NCI-H128 (cell line): ENCODE data around the gene CDK18.
A peak's percentile ranks its signal among the peaks of the same experiment; 100 is the strongest.
"Not testable (repeated sequence)": the region's sequence is repeated elsewhere in the genome, so short reads cannot be mapped to it uniquely, and the experiment has no call there.

Experiments used
- DNase-seq: peaks from one replicate; lab custom pipeline; 2025; ENCODE audit not compliant: unreplicated experiment; lab: John Stamatoyannopoulos, UW

The CDK18 gene

DNA sequence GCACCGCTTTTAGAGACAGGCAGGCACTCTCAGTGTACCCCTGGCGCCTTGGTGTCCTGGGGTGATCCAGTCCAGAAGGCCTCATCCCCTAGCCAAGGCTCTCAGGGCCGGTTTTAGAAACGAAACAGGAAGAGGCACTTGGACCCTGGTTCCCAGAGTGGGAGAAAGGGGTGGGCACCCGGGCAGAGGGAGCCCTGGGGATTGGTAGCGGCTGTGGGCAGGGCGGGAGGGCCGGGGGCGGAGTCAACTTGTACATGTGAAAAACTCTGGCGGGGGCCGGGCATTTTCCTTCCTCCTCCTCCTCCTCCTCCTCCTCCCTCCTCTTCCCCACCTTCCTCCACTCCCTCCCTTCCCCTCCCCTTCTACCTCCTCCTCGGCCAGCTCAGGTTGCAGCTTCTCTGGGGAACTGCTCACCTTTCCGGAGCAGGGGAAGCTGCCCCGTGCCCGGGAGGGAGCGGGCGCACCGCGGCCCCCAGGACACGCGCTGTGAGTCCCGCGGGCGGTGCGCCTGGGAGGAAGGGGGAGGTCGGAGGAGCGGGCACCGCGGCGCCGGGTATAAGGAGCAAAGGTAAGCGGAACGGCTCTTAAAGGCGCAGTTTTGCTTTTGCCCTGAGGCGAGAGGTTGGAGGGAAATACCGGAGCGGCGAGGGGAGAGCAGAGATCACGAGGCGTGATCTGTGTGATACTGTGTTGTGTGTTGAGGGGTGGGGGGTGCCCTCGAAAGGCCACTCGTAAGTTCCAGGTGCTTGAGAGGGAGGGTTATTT lies at the start of gene CDK18:
CDK18 (plus strand) TSS at position 359 of the 765 bp plus-strand sequence. CDS start 18,499 bp downstream, outside the sequence.
- DNase-seq: peak; percentile 25

DNA sequence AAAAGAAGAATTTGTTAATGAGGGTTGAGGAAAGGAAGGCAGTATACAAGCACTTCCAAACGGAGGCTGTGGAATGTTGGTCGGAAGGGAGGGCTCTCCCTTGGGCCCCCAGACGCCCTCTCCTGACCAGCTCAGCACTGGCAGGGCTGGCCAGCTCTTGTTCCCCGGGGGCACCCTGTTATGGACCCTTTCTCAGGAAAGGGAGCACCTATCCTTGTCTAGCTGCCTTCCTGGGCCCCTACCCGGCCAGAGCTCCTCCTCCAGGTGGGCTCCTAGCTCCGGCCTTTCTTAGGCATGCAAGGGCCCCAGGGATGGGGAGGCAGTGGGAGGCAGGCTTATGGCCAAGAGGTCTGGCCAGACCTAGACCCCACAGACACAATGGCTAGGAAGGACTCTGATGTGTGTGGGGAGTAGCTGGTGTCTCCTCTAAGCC lies 49.5 kb upstream of the CDK18 start:
- DNase-seq: no peak

DNA sequence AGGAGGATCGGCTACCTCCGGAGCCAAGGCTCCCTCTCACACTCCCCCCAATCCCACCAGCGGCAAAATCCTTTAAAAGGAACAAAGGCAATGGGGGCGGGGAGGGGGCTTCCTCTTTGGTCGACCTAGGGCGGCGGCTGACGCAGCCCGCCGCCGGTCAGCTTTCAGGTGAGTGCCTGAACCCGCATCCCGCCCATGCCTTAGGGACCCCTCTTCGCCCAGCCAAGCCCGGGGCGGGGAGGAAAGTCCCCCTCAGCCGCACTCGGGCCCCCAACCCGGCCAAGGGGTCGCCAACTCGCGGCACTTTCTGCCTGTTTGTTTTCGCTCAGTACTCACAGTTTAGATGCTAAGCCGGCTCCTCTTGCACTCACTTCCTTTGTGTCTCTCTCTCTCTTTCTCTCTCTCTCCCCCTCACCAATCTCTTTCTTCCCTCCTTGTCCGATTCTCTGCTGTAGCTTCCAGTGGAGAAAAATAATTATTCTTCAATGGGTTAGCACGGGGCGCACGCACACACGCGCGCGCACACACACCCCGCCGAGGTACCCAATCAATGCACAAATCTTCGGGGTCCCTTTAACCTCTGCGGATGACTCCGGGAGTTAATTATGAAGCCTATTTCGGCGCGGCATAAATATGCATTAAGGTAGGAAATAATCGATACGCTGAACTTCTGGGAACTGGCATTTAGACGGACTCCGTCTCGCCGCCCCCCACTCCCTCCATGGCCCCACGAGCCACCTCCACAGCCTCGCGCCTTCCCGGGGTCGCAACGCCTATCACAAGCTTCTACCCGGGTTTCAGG lies 48.7 kb upstream of the CDK18 start, which contains the start of gene BLACAT1:
BLACAT1 (minus strand) TSS at position 465 of the 802 bp plus-strand sequence.
- no peak for DNase-seq

DNA sequence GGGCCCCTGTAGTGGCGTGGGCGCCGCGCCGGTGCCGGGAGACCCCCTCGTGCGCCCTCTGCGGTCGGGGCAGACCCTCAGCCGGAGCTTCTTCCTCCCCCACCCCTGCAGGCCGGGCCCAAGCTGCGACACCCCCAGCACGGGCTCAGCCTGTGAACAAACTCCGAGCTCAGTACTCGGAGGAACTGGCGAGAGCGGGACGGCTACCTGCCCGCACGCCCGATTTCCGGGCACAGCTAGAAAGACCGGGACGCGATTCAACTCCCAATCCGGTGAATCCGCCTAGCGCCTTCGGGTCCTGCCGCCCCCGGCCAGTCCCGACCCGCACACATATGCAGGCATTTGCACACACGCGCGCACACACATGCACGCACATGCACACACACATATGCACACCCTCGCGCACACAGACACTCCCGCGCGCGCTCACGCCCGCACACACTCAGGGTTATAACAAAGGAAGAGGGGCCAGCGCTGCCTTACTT lies 48.0 kb upstream of the CDK18 start:
- DNase-seq: no peak

DNA sequence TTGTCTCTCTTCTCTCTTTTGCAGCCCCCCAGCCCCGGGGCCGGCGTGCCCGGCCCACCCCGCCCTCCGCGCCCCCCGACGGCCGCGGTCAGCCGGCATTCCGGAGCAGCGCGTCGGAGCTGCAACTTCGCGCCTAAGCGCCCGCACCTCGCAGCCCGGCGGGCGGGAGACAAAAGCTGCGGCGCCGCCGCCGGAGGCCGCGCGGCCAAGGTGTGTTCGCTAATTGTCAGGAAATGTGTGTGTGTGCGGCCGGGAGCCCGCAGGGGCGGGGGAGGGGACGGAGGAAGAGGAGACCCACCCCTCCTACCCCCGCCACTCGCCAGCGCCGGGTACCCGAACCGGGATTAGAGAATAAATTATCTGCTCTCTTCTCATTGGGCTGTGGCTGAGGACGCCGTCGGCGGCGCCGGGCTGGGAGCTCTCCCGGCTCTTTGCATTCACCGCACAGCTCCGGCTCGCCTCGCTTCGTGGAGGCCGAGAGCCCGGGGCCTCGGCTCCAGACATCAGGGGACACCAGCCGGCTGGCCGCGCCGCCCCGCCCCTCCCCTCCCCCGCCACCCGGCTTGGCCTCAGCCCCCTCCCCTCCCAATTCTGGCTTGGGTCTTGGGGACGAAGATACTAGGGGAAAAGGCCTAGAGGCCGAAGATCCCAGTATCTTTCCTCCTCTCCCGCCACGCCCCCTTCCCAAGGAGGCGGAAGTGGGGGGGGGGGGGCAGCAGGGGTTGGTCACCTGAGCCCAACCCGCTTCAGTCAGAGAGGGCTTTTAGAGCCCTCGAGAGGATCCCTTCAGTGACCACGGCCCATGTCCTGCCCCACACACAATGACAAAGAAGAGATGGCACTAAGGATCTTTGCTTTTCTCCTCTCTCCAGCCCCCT lies 47.4 kb upstream of the CDK18 start:
- DNase-seq: peak; percentile 66

DNA sequence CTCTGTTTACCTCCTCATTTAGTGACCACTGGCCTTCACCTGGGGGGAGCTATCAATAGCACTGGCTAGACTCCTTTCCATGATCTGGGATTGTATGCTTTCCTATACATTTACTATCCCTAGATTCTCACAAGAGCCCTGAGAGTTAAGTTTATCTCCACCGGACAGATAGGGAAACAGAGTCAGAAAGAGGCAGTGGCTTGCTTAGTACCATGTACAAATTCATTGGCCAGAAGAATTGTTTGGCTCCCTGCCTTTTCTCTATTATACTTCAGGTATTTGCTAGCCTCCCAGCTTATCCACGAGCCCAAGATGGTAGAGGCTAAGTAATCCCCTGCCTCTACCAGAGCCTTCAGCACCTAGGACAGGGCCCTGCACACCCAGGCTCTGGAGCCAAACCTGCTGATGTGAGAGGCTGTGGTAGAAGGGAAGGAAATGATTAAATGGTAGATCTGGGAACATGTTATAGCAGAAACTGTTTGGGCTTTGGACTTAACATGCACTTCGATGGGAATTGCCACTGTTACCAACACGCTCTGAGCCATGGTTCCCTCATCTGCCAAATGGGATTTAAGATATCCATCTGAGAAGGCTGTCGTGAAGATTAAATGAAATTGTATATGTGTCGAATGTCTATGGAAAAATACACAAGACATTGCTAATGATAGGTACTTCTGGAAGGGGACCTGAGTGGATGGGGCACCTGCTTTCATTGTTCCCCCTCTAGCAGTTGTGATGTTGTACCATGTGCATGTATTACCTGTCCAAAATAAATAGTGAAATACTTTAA lies 45.5 kb upstream of the CDK18 start:
- DNase-seq: no peak

DNA sequence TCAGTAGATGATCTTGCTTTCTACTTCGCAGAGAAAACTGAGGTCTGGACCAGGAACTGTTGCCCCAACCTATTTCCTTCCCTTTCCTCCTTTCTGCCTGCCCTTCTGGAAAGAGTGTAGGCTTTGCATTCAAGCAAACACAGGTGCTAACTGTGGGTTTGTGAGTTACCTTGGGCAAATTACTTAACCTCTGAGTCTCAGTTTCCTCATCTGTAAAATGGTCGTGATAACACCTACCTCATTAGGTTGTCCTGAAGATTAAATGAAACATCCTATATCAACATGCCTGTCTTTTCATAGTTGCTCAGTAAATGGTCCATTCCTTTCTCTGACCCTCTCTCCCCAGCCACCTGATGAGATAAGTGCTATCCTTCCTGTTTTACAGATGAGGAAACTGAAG lies 39.1 kb upstream of the CDK18 start:
- DNase-seq: no peak

DNA sequence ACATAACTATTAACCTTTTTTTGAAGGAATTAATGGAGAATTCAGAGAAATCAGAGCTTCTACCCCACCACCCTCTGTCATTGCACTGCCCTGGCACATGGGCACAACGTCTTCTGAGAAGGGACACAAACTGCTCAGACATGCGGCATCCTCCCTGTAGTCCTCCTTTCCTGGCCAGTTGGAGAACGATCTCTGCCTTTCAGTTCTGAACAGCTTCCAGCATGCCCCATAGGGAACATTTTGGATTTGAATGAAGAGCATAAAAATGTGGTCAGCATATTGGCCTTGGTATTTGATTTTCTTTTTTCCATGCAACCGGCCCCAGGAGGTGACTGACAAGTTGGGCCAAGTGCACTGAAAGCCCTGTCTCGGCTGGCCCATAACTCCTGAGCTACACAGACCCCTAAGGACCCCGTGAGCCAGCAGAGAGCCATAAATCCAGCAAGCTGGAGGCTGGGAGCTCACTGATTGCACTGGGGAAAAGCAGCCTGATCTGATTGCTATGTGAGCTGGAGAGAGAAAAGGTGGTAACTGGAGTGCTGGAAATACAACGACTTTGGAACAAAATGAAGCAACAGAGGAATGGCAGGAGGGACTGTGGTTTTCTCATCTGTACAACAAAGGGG lies 37.8 kb upstream of the CDK18 start:
- no peak for DNase-seq

DNA sequence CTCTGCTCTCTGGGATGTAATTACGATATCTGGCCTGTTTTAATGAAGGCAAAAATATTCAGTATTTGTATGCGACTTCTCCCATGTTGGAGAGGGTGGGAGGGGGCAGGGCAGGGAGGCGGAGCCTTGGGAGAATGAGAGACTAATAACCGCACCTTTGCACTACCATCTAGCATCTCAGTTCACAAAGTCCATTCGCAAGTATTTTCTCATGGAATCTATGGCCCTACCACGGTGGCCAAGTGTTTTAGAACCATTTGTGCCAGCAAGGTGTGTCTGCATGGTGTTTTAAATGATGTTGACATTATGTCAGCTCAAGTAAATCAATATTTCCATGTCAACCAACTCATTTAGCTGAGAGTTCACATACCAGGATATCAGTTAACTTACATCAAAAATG lies 34.3 kb upstream of the CDK18 start:
- DNase-seq: no peak

DNA sequence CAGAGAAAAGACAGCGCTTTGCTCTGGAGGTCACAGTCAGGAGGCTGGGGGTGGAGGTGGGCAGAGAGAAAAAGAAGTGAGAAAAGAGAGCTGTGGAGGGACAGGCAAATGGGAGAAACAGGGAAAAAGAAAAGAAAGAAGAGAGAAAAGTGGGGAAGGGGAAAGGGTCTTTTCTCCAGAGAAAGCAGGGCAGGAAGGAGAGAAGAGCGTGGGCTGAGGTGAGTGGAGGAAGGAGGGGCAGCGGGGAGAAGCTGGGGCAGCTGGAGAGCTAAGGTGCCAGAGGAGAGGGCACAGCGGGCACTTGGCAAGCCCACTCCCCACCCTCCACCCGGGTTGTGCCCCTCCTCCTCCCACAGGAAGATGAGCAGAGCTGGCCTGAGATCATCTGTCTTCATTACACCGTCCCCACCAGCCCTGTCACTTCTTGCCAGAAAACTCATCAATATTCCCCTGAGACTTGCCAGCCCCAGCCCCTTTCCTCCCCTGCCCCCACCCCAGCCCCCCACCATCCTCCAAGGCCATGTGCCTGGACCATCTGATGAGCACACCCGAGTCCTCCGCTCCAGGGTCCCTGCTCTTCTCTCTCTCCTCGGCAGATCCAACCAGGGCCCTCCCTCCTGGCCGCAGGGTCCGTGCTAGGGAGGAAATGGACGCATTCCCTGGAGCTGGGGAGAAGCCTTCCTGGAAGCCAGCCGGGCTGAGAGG lies 31.6 kb upstream of the CDK18 start:
- DNase-seq: no peak

DNA sequence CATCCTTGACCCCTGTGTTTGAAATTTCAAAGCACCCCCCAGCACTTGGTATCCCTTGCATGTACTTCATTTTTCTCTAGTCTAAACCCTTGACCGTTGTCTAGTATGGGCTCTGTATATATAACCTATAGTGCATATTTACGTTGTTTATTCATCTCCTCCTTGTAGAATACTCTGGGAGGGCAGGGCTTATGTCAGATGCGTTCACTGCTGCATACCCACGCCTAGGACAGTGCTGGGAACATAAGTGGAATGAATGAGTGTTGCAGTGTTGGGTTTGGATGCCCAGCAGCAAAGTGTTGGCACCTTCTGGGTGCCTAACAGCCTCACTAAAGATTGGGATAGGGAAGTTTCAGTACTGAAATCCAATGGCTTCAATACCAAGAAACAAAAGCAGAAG lies 31.0 kb upstream of the CDK18 start:
- DNase-seq: no peak

DNA sequence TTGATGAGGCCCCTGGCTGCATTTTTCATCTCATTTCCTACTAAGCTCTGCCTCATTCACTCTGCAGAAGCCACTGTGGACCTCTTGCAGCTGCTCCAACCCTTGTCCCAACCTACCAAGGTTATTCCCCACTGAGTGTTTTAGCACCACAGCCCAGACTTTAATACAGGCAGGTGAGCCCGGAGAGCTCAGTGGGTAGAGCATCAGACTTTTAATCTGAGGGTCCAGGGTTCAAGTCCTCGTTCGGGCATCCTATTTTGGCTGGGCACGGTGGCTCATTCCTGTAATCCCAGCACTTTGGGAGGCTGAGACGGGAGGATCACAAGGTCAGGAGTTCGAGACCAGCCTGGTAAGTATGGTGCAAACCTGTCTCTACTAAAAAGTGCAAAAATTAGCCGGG lies 30.5 kb upstream of the CDK18 start:
- DNase-seq: no peak

DNA sequence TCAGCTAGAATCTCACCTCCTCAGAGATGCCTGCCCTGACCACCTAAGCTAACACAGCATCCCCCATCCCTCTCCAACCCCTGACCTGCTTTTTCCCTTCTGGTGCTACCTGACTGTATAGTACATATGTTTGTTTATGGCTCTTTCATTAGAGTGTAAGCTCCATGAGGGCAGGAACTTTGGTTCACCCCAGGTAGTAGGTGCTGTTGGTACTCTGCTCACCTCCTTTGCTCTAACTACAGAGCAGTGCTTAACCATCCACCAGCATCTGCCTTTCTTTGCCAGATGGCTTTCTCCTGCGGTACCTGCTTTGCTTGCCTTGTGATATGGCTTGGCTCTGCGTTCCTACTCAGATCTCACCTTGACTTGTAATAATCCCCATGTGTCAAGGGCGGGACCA lies 29.9 kb upstream of the CDK18 start:
- DNase-seq: no peak

DNA sequence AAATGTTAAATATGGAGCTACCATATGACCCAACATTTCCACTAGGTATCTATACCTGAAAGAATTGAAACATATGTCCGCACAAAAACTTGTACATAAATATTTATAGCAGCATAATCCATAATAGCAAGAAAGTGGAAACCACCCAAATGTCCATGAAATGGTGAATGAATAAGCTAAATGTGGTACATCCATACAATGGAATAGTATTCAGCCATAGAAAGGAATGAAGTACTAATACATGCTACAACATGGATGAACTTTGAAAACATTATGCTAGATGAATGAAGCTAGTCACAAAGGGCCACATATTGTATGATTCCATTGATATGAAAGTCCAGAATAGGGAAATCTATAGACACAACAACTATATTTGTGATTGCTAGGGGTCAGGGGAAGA lies 28.6 kb upstream of the CDK18 start:
- no peak for DNase-seq

DNA sequence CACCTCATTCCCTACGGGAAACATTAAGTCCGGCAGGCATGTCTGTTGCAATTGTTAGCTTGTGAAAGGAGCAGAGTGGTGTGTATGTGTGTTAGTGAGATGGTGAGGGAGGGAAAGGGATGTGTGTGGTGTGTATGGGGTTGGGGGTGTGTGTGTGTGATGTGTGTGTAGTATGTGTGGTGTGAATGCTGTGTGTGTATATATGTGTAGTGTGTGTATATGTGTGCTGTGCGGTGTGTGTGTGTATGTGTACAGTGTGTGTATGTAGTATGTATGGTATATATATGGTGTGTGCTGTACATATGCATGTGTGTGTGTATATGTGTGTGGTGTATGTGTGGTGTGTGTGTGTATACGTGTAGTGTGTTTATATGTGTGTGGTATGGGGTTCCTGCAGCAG lies 27.8 kb upstream of the CDK18 start:
- DNase-seq: no peak

DNA sequence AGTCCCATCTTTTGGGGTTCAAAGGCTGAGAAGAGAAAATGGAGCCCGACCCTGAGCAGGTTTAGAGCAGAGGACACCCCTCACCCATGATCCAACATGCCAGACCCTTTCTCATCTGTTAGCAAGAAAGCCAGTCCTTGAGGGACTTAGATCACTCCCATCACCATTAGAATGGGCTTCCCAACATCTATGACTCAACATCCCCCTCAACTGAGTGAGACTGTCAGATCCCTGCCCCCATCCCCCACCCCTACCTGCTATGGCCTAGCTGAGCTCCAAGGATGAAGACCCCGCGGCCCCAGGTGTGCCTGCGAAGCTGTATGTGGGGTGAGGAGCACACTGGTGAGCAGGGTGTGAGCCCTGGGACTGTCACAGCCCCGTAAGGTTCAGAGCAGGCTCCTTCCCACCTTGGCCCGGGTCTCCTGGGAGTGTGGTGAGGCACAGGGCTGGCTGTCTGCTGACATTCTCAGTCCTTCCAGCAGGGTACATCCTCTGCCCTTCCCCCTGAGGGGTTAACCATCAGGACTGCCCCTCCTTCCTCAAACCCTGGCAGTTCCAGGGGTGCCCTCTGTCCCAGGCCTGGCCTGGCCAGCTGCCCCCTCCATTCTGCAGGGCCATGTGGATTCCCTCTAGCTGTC lies 27.2 kb upstream of the CDK18 start:
- no peak for DNase-seq

DNA sequence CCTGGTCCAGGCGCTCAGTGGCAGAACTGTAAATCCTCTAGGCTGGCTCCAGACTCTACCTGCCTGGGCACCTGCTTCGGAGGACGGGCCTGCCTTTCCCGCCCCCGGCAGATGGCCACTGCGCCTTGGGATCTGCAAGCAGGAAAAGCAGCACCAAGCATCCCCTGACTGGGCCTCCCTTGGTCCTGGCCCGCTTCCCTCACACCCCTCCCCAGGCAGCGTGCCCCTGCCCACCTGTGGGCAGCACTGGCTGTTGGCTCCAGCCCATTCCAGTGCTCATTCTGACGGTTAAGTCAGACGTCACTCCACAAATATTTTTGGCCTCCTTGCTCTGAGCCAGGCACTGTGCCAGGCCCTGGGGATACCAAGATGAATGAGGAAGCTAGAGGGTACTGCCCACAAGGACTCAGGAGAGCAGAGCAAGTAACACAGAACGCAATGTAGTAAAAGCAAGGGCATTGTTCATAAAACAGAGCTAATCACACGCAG lies 26.7 kb upstream of the CDK18 start:
- no peak for DNase-seq

DNA sequence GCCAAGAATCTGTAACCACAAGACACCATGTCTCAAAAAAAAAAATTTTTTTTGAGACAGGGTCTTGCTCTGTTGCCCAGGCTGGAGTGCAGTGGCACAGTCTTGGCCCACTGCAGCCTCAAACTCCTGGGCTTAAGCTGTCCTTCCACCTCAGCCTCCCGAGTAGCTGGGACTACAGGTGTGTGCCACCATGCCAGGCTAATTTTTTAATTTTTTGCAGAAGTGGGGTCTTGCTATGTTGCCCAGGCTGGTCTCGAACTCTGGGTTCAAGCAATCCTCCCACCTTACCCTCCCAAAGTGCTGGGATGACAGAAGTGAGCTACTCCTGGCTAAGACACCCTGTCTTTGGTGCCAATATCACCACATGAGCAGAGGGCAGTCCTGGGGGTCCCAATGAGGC lies 25.5 kb upstream of the CDK18 start:
- not testable (repeated sequence) for DNase-seq
